ENCODE measurements around the gene DCLK1. TPM values are rescaled to one million over a fixed set of nuclear protein-coding genes. Genes with fewer than 3 reads are reported as not detected.
A peak's percentile ranks its signal among the peaks of the same experiment; 100 is the strongest.

DCLK1 gene
- total RNA-seq, 1 donor from 2014 or later, result 6.4 TPM

GRCh38 chr13:36058116-36058515, 73.1 kb downstream of the DCLK1 start:
- DNase-seq (ENCODE audit: low spot score), result no peak
- Histone ChIP-seq H4K20me1 (ENCODE audit: low read depth) (no peaks in the 10 kb centered on the region), H3K4me1 (peaks cover 3% of the 10 kb centered on the region), H3K9ac (no peak overlapping the region), H3K79me2 (ENCODE audit: low read depth) (no peaks in the 10 kb centered on the region), H3F3A (ENCODE audit: low read depth) (no peaks in the 10 kb centered on the region), H3K27ac (no peak overlapping the region), H3K9me3 (ENCODE audit: low read depth) (no peaks in the 10 kb centered on the region), H3K4me3 (no peak overlapping the region), H2AFZ (replicated peaks) (no peak overlapping the region), H3K36me3 (no peaks in the 10 kb centered on the region), H3K4me2 (no peak overlapping the region), H3K27me3 (no peaks in the 10 kb centered on the region)
- H3K4me3 Mint-ChIP-seq, result no peak overlapping the region
- H3K36me3 Mint-ChIP-seq, result no peaks in the 10 kb centered on the region
- no peak for TF ChIP-seq CTCF (IDR thresholded peaks at IDR 0.05)
- TF ChIP-seq EZH2 (IDR thresholded peaks at IDR 0.05), result no peak
- no peak for TF ChIP-seq EZH2phosphoT487 (IDR thresholded peaks at IDR 0.05)
- no peak overlapping the region for H3K27ac Mint-ChIP-seq
- H3K9me3 Mint-ChIP-seq, result no peaks in the 10 kb centered on the region
- H3K27me3 Mint-ChIP-seq (ENCODE audit: insufficient read depth, low read depth), result no peaks in the 10 kb centered on the region
- peaks cover 9% of the 10 kb centered on the region for H3K4me1 Mint-ChIP-seq

GRCh38 chr13:36057547-36057946, 73.6 kb downstream of the DCLK1 start:
- Histone ChIP-seq H3K9me3 (ENCODE audit: low read depth) (no peaks in the 10 kb centered on the region), H3K79me2 (ENCODE audit: low read depth) (no peaks in the 10 kb centered on the region), H3K9ac (no peak overlapping the region), H3K27ac (no peak overlapping the region), H3K4me2 (no peak overlapping the region), H3K4me1 (peaks cover 3% of the 10 kb centered on the region), H2AFZ (replicated peaks) (no peak overlapping the region), H3K4me3 (no peak overlapping the region), H4K20me1 (ENCODE audit: low read depth) (no peaks in the 10 kb centered on the region), H3K27me3 (no peaks in the 10 kb centered on the region), H3F3A (ENCODE audit: low read depth) (no peaks in the 10 kb centered on the region), H3K36me3 (no peaks in the 10 kb centered on the region)
- no peak overlapping the region for H3K27ac Mint-ChIP-seq
- H3K4me3 Mint-ChIP-seq, result no peak overlapping the region
- no peak for TF ChIP-seq CTCF (IDR thresholded peaks at IDR 0.05)
- no peak for TF ChIP-seq EZH2phosphoT487 (IDR thresholded peaks at IDR 0.05)
- no peak for TF ChIP-seq EZH2 (IDR thresholded peaks at IDR 0.05)
- no peak for DNase-seq (ENCODE audit: low spot score)
- no peaks in the 10 kb centered on the region for H3K36me3 Mint-ChIP-seq
- peaks cover 9% of the 10 kb centered on the region for H3K4me1 Mint-ChIP-seq
- H3K27me3 Mint-ChIP-seq (ENCODE audit: insufficient read depth, low read depth), result no peaks in the 10 kb centered on the region
- no peaks in the 10 kb centered on the region for H3K9me3 Mint-ChIP-seq

- DNase-seq (ENCODE audit: low spot score), result peak; percentile 11
- TF ChIP-seq CTCF (IDR thresholded peaks at IDR 0.05), result no peak
- Mint-ChIP-seq H3K36me3 (no peaks in the 10 kb centered on the region), H3K9me3 (no peaks in the 10 kb centered on the region), H3K27me3 (ENCODE audit: insufficient read depth, low read depth) (no peaks in the 10 kb centered on the region), H3K27ac (no peak overlapping the region), H3K4me3 (no peak overlapping the region), H3K4me1 (peaks cover 9% of the 10 kb centered on the region)
- Histone ChIP-seq H3F3A (ENCODE audit: low read depth) (no peaks in the 10 kb centered on the region), H3K4me2 (no peak overlapping the region), H3K36me3 (no peaks in the 10 kb centered on the region), H3K27ac (no peak overlapping the region), H3K4me1 (peaks cover 3% of the 10 kb centered on the region), H3K4me3 (no peak overlapping the region), H3K79me2 (ENCODE audit: low read depth) (no peaks in the 10 kb centered on the region), H2AFZ (replicated peaks) (no peak overlapping the region), H4K20me1 (ENCODE audit: low read depth) (no peaks in the 10 kb centered on the region), H3K9me3 (ENCODE audit: low read depth) (no peaks in the 10 kb centered on the region), H3K9ac (no peak overlapping the region), H3K27me3 (no peaks in the 10 kb centered on the region)
These were observed 74.1 kb downstream of the DCLK1 start for GRCh38 chr13:36057041-36057440.

GRCh38 chr13:36055366-36055765, 75.8 kb downstream of the DCLK1 start:
- no peaks in the 10 kb centered on the region for H3K36me3 ChIP-seq
- Mint-ChIP-seq H3K27ac (no peak overlapping the region), H3K9me3 (no peaks in the 10 kb centered on the region), H3K4me3 (no peak overlapping the region), H3K36me3 (no peaks in the 10 kb centered on the region), H3K4me1 (peaks cover 18% of the 10 kb centered on the region), H3K27me3 (ENCODE audit: insufficient read depth, low read depth) (no peaks in the 10 kb centered on the region)
- no peak for DNase-seq (ENCODE audit: low spot score)
- no peak overlapping the region for H3K4me3 ChIP-seq
- H3F3A ChIP-seq (ENCODE audit: low read depth), result no peaks in the 10 kb centered on the region
- H3K9me3 ChIP-seq (ENCODE audit: low read depth), result no peaks in the 10 kb centered on the region
- H3K4me1 ChIP-seq, result peaks cover 3% of the 10 kb centered on the region
- no peaks in the 10 kb centered on the region for H3K79me2 ChIP-seq (ENCODE audit: low read depth)
- H3K27me3 ChIP-seq, result no peaks in the 10 kb centered on the region
- no peak for TF ChIP-seq EZH2 (IDR thresholded peaks at IDR 0.05)
- no peak overlapping the region for H3K4me2 ChIP-seq
- peaks cover 4% of the 10 kb centered on the region for H4K20me1 ChIP-seq (ENCODE audit: low read depth)
- H2AFZ ChIP-seq (replicated peaks), result no peak overlapping the region
- no peak overlapping the region for H3K27ac ChIP-seq
- H3K9ac ChIP-seq, result no peak overlapping the region
